GM21367 (cell line): ENCODE results near the gene PODXL.
"Not testable (repeated sequence)": the region's sequence is repeated elsewhere in the genome, so short reads cannot be mapped to it uniquely, and the experiment has no call there.

Source experiments
- ATAC-seq: cut with Tn5 transposase; IDR thresholded peaks from one replicate; pipeline ENCODE4 v1.9.1; 2021; ENCODE audit not compliant: unreplicated experiment

PODXL gene

GRCh38 chr7:131538813-131539179 is 17.6 kb downstream of the PODXL start:
- ATAC-seq: no peak

DNA sequence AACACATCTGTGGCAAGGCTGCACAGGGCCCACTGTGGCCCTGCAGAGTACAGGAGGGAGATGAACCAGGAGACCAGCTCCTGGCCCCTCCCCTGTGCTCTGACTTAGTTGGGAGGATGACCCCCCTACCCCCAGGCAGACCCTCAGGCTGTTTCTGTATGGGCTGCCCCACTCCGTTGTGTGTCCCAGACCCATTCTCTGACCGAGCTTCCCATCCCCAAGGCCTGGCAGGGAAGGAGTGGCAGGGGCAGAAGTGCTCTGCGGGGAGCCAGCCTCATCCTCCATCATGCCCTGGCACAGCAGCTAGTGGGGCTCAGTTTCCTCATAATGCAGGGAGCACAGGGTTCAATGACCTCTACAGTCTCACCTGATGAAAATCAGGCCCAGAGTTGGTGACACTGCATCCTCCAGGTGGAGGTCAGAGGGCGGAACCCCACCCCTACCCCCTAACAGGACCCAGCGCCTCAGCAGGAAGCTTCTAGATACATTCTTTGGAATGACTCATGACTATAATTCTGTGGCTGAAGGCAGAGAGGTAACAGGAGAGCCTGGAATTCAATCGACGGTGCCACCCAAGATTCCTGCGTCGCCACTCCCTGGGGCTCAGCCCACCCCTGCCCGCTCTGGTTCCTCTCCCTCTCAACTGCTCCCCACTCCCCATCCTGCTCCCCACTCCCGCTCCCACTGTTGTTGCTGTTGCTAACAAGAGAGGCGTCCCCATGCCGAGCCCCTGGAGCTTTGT is 18.2 kb downstream of the PODXL start:
- no peak for ATAC-seq

- no peak for ATAC-seq
Observed at GRCh38 chr7:131537571-131537978, 18.9 kb downstream of the PODXL start.

DNA sequence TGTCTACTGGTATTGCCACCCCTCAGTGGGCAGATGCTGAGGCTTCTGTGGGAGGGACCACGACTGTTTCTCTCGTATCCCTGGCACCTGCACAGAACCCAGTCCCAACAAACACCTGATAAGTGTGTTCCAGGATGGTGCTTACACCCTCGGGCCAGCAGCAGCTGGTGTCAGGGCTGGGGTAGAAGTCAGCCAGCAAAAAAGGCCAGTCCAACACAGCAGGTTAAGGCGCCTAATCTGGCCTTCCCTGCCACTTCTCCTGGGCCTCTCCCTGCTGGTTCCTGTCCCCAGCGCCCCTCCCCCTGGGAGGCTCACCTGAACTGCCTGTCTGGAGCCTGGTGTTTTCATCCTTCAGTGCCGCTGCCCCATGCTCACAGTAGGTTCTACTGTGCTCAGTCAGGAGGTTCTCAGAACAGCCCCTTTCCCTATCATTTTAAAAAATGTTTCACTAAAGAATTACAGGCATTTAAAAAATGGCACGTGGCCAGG is 20.0 kb downstream of the PODXL start:
- no peak for ATAC-seq

- no peak for ATAC-seq
Observed at GRCh38 chr7:131533566-131534561, 22.6 kb downstream of the PODXL start.

GRCh38 chr7:131533151-131533559 is 23.3 kb downstream of the PODXL start:
- ATAC-seq: no peak

GRCh38 chr7:131532570-131533091 is 23.8 kb downstream of the PODXL start:
- ATAC-seq: no peak

- ATAC-seq: no peak
Observed at GRCh38 chr7:131530137-131530536, 26.3 kb downstream of the PODXL start.

DNA sequence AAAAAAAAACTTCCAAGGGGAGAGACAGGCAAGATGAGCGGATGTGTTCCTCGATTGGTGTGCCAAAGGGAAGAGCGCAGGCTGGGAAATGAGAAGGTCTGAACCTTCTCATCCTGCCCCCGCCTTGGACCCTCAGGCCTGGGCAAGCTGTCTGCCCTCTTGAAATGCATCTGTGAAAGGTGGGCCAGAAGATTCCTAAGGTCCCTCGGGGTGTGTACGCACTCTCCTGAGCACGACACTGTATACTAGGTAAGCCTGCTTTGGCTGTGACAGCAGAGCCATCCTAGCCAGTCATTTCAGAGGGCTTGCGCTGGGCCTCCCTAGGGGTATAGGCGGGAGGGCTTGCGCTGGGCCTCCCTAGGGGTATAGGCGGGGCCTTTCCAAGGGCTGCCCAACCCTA is 26.8 kb downstream of the PODXL start:
- no peak for ATAC-seq

DNA sequence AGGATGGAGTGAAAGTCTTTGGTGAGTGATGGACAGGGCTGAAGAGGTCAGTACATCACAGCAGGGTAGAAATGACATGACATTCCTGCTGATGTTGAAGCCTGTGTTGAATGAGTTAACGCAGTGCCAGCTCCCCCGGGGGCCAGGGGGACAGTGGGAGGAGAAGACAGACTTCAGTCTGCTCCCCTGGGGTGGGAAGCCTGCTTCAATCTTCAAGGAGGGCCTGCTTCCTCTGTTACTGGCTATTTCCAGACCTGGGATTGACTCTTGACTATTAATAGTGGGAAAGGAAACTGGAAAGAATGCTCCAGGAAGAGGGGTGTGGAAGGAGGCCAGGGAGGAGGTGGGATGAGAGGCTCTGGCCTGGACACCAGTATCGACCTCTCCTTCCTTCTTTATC is 27.2 kb downstream of the PODXL start:
- no peak for ATAC-seq

- no peak for ATAC-seq
Observed at GRCh38 chr7:131527456-131527855, 29.0 kb downstream of the PODXL start.

GRCh38 chr7:131525820-131526219 is 30.6 kb downstream of the PODXL start:
- ATAC-seq: no peak

DNA sequence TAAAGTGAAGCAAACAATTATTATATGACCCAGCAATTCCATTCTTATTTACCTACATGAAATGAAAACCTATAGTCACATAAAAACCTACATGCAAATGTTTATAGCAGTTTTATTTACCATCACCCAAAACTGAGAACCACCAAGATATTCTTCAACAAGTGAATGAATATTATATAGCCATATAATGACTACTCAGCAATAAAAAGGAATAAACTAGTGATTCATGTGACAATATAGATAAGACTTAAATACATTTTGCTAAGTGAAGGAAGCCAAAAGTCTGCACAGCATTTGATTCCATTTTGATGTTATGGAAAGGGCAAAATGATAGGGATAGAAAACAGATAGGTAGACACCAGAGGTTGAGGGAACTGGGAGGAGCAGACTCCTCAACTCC is 31.7 kb downstream of the PODXL start:
- no peak for ATAC-seq

- ATAC-seq: no peak
Observed at GRCh38 chr7:131524115-131524514, 32.3 kb downstream of the PODXL start.

DNA sequence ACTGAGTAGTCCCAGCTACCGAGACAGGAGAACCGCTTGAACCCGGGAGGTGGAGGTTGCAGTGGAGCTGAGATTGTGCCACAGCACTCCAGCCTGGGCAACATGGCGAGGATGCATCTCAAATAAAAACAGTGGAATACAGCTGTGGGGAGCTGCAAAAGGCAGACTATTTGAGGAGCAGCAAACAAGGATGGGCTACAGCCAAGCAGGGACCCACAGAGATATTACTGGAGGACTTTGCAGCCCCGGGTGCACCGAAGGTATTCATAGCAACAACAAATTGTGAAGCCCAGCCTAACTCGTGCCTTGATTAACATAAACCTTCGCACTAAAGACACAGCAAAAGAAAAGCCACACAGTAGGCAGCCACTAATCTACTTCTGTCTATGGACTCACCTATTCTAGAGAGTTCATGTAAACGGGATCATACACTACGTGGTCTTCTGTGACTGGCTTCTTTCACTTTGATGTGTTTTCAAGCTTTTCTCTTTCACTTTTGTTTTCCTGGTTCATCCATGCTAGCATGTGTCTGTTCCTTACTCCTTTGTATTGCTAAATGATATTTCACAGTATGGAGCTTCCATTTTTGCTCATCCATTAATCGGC is 34.0 kb downstream of the PODXL start:
- no peak for ATAC-seq

- no peak for ATAC-seq
Observed at GRCh38 chr7:131521651-131522163, 34.7 kb downstream of the PODXL start.

GRCh38 chr7:131518626-131519025 is 37.8 kb downstream of the PODXL start:
- no peak for ATAC-seq

DNA sequence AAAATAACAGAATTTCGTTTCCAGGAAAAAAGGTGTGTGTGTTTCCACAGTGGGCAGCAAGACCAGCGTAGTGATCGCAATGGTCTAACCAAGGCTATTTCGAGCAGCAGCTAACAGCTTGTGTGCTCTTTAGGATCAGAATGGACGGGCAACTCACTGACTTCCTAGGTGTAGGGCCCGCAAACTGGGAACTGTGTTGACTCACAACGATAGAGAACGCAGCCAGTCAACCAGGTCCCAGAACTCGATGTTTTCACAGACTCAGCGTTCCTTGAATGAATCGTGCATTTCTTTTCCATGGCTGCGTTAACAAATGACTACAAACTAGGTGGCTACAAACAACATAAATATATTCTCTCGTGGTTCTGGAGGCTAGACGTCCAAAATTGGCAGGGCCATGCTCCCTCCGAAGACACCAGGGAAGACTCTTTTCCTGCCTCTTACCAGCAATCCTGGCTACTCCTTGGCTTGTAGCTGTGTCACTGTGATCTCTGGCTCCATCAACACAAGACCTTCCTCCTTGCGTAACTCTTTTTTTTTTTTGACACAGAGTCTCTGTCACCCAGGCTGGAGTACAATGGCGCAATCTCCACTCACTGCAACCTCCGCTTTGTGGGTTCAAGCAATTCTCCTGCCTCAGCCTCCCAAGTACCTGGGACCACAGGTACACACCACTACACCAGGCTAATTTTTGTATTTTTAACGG is 39.1 kb downstream of the PODXL start:
- no peak for ATAC-seq

DNA sequence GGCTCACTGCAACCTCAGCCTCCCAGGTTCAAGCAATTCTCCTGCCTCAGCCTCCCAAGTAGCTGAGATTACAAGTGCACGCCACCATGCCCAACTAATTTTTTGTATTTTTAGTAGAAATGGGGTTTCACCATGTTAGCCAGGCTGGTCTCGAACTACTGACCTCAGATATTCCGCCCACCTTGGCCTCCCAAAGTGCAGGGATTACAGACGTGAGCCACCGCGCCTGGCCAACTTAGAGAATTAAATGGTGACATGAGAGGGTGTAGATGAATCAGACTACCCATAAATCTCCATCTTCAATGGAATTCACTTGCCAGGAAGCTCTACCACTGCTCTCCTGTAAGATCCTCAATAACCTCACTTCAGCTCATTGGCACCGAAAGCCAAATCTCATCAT is 41.0 kb downstream of the PODXL start:
- ATAC-seq: not testable (repeated sequence)
